HG03457 (cell line): Measurements from ENCODE around the gene CETN1.

Source experiments
- ATAC-seq: cut with Tn5 transposase; IDR thresholded peaks from one replicate; pipeline ENCODE4 v1.9.1; 2021; ENCODE audit warnings: moderate number of reproducible peaks; ENCODE audit not compliant: unreplicated experiment

The CETN1 gene

GRCh38 chr18:580154-580553 is at the start of gene CETN1:
Gene CETN1, plus strand, starts transcription at chr18:580380. Its CDS starts 29 bp downstream, at chr18:580409.
- ATAC-seq, result no peak

GRCh38 chr18:532018-532417 is 48.2 kb upstream of the CETN1 start:
- no peak for ATAC-seq

- ATAC-seq, result no peak
Measured at GRCh38 chr18:532632-533031, 47.5 kb upstream of the CETN1 start.

GRCh38 chr18:533995-534601 is 46.1 kb upstream of the CETN1 start:
- no peak for ATAC-seq

GRCh38 chr18:543447-544078 is 36.6 kb upstream of the CETN1 start:
- no peak for ATAC-seq

GRCh38 chr18:549967-550366 is 30.2 kb upstream of the CETN1 start:
- ATAC-seq, result no peak

GRCh38 chr18:551404-552061 is 28.6 kb upstream of the CETN1 start:
- peak; percentile 94 for ATAC-seq

GRCh38 chr18:555705-556457 is 24.3 kb upstream of the CETN1 start:
- no peak for ATAC-seq

- ATAC-seq, result no peak
Measured at GRCh38 chr18:564708-565561, 15.2 kb upstream of the CETN1 start.

GRCh38 chr18:565562-566061 is 14.6 kb upstream of the CETN1 start:
- no peak for ATAC-seq

GRCh38 chr18:567122-567521 is 13.1 kb upstream of the CETN1 start:
- ATAC-seq, result no peak

GRCh38 chr18:568731-569130 is 11.4 kb upstream of the CETN1 start:
- no peak for ATAC-seq

GRCh38 chr18:570256-570655 is 9.9 kb upstream of the CETN1 start:
- no peak for ATAC-seq

GRCh38 chr18:570697-571096 is 9.5 kb upstream of the CETN1 start:
- no peak for ATAC-seq

- no peak for ATAC-seq
Measured at GRCh38 chr18:572091-572830, 7.9 kb upstream of the CETN1 start.

GRCh38 chr18:572831-573289 is 7.3 kb upstream of the CETN1 start:
- no peak for ATAC-seq

GRCh38 chr18:573385-573784 is 6.8 kb upstream of the CETN1 start:
- ATAC-seq, result no peak

- ATAC-seq, result no peak
Measured at GRCh38 chr18:574149-574860, 5.9 kb upstream of the CETN1 start.
